NCI-H2227 (cell line): ENCODE results near the gene GTF2F1.
A peak's percentile ranks its signal among the peaks of the same experiment; 100 is the strongest.
"Not testable (repeated sequence)": the region's sequence is repeated elsewhere in the genome, so short reads cannot be mapped to it uniquely, and the experiment has no call there.

ENCODE experiments used
- DNase-seq: peaks from one replicate; lab custom pipeline; 2025; ENCODE audit not compliant: unreplicated experiment; lab: John Stamatoyannopoulos, UW

GTF2F1 gene

GRCh38 chr19:6387372-6387771, 5.6 kb downstream of the GTF2F1 start:
- DNase-seq: no peak

GRCh38 chr19:6384381-6384780, 8.6 kb downstream of the GTF2F1 start:
- DNase-seq: no peak

GRCh38 chr19:6383188-6383587, 9.8 kb downstream of the GTF2F1 start:
- DNase-seq: no peak

GRCh38 chr19:6381030-6381750, 11.8 kb downstream of the GTF2F1 start:
- no peak for DNase-seq

- DNase-seq: no peak
These were observed 13.2 kb downstream of the GTF2F1 start for GRCh38 chr19:6379744-6380143.

GRCh38 chr19:6378486-6378885, 14.5 kb downstream of the GTF2F1 start:
- DNase-seq: no peak

GRCh38 chr19:6378041-6378440, 14.9 kb downstream of the GTF2F1 start:
- DNase-seq: no peak

- DNase-seq: no peak
These were observed 16.3 kb downstream of the GTF2F1 start for GRCh38 chr19:6376512-6377190.

- no peak for DNase-seq
These were observed 17.5 kb downstream of the GTF2F1 start, which contains the start of gene PSPN for GRCh38 chr19:6375411-6376010. Gene PSPN (minus strand): TSS chr19:6375933. CDS start chr19:6375849, 84 bp downstream.

GRCh38 chr19:6374711-6375410, 18.1 kb downstream of the GTF2F1 start:
- no peak for DNase-seq

GRCh38 chr19:6374161-6374709, 18.7 kb downstream of the GTF2F1 start:
- no peak for DNase-seq

- no peak for DNase-seq
These were observed 19.2 kb downstream of the GTF2F1 start for GRCh38 chr19:6373813-6374108.

GRCh38 chr19:6373096-6373812, 19.7 kb downstream of the GTF2F1 start:
- peak; percentile 95 for DNase-seq

GRCh38 chr19:6372594-6373095, 20.3 kb downstream of the GTF2F1 start, which contains the start of gene ALKBH7:
Gene ALKBH7 (plus strand): TSS chr19:6372794. CDS start chr19:6372821, 27 bp downstream.
- DNase-seq: peak; percentile 97

- no peak for DNase-seq
These were observed 28.6 kb downstream of the GTF2F1 start for GRCh38 chr19:6364353-6364752.

- no peak for DNase-seq
These were observed 30.6 kb downstream of the GTF2F1 start for GRCh38 chr19:6362351-6362801.

GRCh38 chr19:6362027-6362350, 31.0 kb downstream of the GTF2F1 start:
- DNase-seq: no peak

GRCh38 chr19:6360857-6361216, 32.1 kb downstream of the GTF2F1 start:
- DNase-seq: not testable (repeated sequence)

GRCh38 chr19:6360445-6360844, 32.5 kb downstream of the GTF2F1 start:
- not testable (repeated sequence) for DNase-seq

GRCh38 chr19:6359568-6360341, 33.2 kb downstream of the GTF2F1 start:
- no peak for DNase-seq
